ENCODE measurements around the gene CACNG4.

Gene CACNG4

GRCh38 chr17:66934040-66934439 lies 30.5 kb upstream of the CACNG4 start:
- no peak for TF ChIP-seq CTCF (IDR thresholded peaks at IDR 0.05; ENCODE audit: low read depth, low read length, missing control alignments)
- no peak overlapping the region for H3K4me3 ChIP-seq (replicated peaks; ENCODE audit: low read depth, low read length)
- no peak for DNase-seq (ENCODE audit: extremely low read depth, low read depth)

- no peak for DNase-seq (ENCODE audit: extremely low read depth, low read depth)
- TF ChIP-seq CTCF (IDR thresholded peaks at IDR 0.05; ENCODE audit: low read depth, low read length, missing control alignments), result no peak
- H3K4me3 ChIP-seq (replicated peaks; ENCODE audit: low read depth, low read length), result no peak overlapping the region
Measured at GRCh38 chr17:66935717-66936116, 28.8 kb upstream of the CACNG4 start.

- TF ChIP-seq CTCF (IDR thresholded peaks at IDR 0.05; ENCODE audit: low read depth, low read length, missing control alignments), result no peak
- H3K4me3 ChIP-seq (replicated peaks; ENCODE audit: low read depth, low read length), result no peak overlapping the region
- no peak for DNase-seq (ENCODE audit: extremely low read depth, low read depth)
Measured at GRCh38 chr17:66938656-66939055, 25.9 kb upstream of the CACNG4 start.

- no peak for TF ChIP-seq CTCF (IDR thresholded peaks at IDR 0.05; ENCODE audit: low read depth, low read length, missing control alignments)
- H3K4me3 ChIP-seq (replicated peaks; ENCODE audit: low read depth, low read length), result no peak overlapping the region
Measured at GRCh38 chr17:66939461-66940114, 24.9 kb upstream of the CACNG4 start.

GRCh38 chr17:66941249-66941648 lies 23.3 kb upstream of the CACNG4 start:
- no peak overlapping the region for H3K4me3 ChIP-seq (replicated peaks; ENCODE audit: low read depth, low read length)
- DNase-seq (ENCODE audit: extremely low read depth, low read depth), result no peak
- TF ChIP-seq CTCF (IDR thresholded peaks at IDR 0.05; ENCODE audit: low read depth, low read length, missing control alignments), result no peak

More at GRCh38 chr17:66939461-66940114, 24.9 kb upstream of the CACNG4 start:
- DNase-seq (ENCODE audit: extremely low read depth, low read depth), result no peak

GRCh38 chr17:66941773-66942450 lies 22.6 kb upstream of the CACNG4 start:
- no peak for TF ChIP-seq CTCF (IDR thresholded peaks at IDR 0.05; ENCODE audit: low read depth, low read length, missing control alignments)
- H3K4me3 ChIP-seq (replicated peaks; ENCODE audit: low read depth, low read length), result no peak overlapping the region
- DNase-seq (ENCODE audit: extremely low read depth, low read depth), result no peak

All from HFF-Myc (cell line).